ENCODE data around the gene ABO.

- TF ChIP-seq GATA2 (IDR thresholded peaks at IDR 0.05; ENCODE audit: low read depth, low read length) (no peak), GATA3 (IDR thresholded peaks at IDR 0.05; ENCODE audit: low read depth, low read length) (no peak)
Observed at GRCh38 chr9:133277467-133277866, 2.5 kb upstream of the ABO start.

All from SH-SY5Y (cell line).